ENCODE results near the gene SCAPER. TPM values are rescaled to one million over a fixed set of nuclear protein-coding genes. Genes with fewer than 3 reads are reported as not detected.

SCAPER gene
- total and polyA plus RNA-seq, 10 of the 15 experiments (the other 5 are each of a cell fraction or from before 2014, with no cell fraction given), result 1.0 to 7.7 (median 3.9) TPM

- no TSS peak for BruUV-seq (replicated peaks)
- intact Hi-C loops (cut with micrococcal nuclease; ENCODE audit: unreplicated experiment), result no loop called here
- POLR2A ChIA-PET, result no interaction called here
Observed at GRCh38 chr15:76312540-76313174, 592.5 kb downstream of the SCAPER start.

More at GRCh38 chr15:76312540-76313174, 592.5 kb downstream of the SCAPER start:
- DNase-seq (ENCODE audit: low read depth, low spot score) (no peak), ATAC-seq (no peak), FAIRE-seq (no peak)
- Histone ChIP-seq H3K4me3 (no peak overlapping the region), H3K36me3 (ENCODE audit: control insufficient read depth in 2 of 2, insufficient read depth in 2 of 2, low read length in 1 of 2) (no peaks in the 10 kb centered on the region), H3K27me3 (replicated peaks in 1 of 2; ENCODE audit: control insufficient read depth in 2 of 2, insufficient read depth in 2 of 2, low read length in 1 of 2) (no peaks in the 10 kb centered on the region), H3K4me1 (ENCODE audit: control insufficient read depth, insufficient read depth, low read length) (peaks cover 3% of the 10 kb centered on the region; the same call in 1 of the 2 replicates), H2AFZ (ENCODE audit: control insufficient read depth, low read depth, low read length) (no peak overlapping the region), H3K9ac (ENCODE audit: control insufficient read depth, insufficient read depth, low read length) (no peak overlapping the region), H3K9me3 (replicated peaks; ENCODE audit: control insufficient read depth, insufficient read depth, low read length) (no peaks in the 10 kb centered on the region), H3K4me2 (ENCODE audit: control insufficient read depth, insufficient read depth) (no peak overlapping the region), H4K20me1 (ENCODE audit: control insufficient read depth, insufficient read depth) (no peaks in the 10 kb centered on the region), H3K27ac (ENCODE audit: control insufficient read depth, insufficient read depth) (no peak overlapping the region), H3K79me2 (ENCODE audit: control insufficient read depth, insufficient read depth, low read length) (peaks cover 37% of the 10 kb centered on the region)
- CTCF ChIA-PET, result no interaction called here
- RAD21 ChIA-PET (ENCODE audit: unreplicated experiment), result no interaction called here
- TF ChIP-seq BCL11A (IDR thresholded peaks at IDR 0.05; ENCODE audit: low read depth, low read length) (no peak), ZNF592 (IDR thresholded peaks at IDR 0.05) (no peak), SMC3 (IDR thresholded peaks at IDR 0.05; ENCODE audit: borderline replicate concordance, low read length) (no peak), RUNX3 (IDR thresholded peaks at IDR 0.05; ENCODE audit: low read length) (no peak)
- TF ChIP-seq, protein P1, sequence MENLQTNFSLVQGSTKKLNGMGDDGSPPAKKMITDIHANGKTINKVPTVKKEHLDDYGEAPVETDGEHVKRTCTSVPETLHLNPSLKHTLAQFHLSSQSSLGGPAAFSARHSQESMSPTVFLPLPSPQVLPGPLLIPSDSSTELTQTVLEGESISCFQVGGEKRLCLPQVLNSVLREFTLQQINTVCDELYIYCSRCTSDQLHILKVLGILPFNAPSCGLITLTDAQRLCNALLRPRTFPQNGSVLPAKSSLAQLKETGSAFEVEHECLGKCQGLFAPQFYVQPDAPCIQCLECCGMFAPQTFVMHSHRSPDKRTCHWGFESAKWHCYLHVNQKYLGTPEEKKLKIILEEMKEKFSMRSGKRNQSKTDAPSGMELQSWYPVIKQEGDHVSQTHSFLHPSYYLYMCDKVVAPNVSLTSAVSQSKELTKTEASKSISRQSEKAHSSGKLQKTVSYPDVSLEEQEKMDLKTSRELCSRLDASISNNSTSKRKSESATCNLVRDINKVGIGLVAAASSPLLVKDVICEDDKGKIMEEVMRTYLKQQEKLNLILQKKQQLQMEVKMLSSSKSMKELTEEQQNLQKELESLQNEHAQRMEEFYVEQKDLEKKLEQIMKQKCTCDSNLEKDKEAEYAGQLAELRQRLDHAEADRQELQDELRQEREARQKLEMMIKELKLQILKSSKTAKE (IDR thresholded peaks at IDR 0.05; ENCODE audit: low read depth, poor library complexity, severe bottlenecking), result no peak
- SMC1A ChIA-PET (ENCODE audit: uncharacterized antibody, unreplicated experiment), result interaction anchor here (0.8 kb wide), 1 partner anchor 24 kb away, joined by 5 read pairs; no protein-coding TSS in a partner anchor
- in situ Hi-C loops (cut with MboI), result no loop called here
- 83% methylated on average over 7 of the region's 7 CpGs for WGBS (ENCODE audit: insufficient coverage, insufficient replicate concordance, low lambda C conversion rate, missing lambda C conversion rate)

Data from GM12878 (cell line).